AG08395 (cell line): ENCODE measurements around the gene ADAMTSL1.

Experiments used
- DNase-seq: peaks from one replicate; pipeline ENCODE4 v3.0.0; 2012; ENCODE audit warnings: mixed read lengths, low spot score

Gene ADAMTSL1

GRCh38 chr9:18730241-18730640, 256.3 kb downstream of the ADAMTSL1 start:
- DNase-seq: no peak

GRCh38 chr9:18739127-18739526, 265.2 kb downstream of the ADAMTSL1 start:
- DNase-seq: no peak

GRCh38 chr9:18739641-18740318, 265.8 kb downstream of the ADAMTSL1 start:
- DNase-seq: no peak

GRCh38 chr9:18741359-18741758, 267.4 kb downstream of the ADAMTSL1 start:
- DNase-seq: no peak

GRCh38 chr9:18741945-18742344, 268.0 kb downstream of the ADAMTSL1 start:
- DNase-seq: no peak

GRCh38 chr9:18743421-18743820, 269.5 kb downstream of the ADAMTSL1 start:
- no peak for DNase-seq

GRCh38 chr9:18743971-18744370, 270.0 kb downstream of the ADAMTSL1 start:
- DNase-seq: no peak

- DNase-seq: no peak
Observed at GRCh38 chr9:18745710-18746109, 271.8 kb downstream of the ADAMTSL1 start.

GRCh38 chr9:18746631-18747030, 272.7 kb downstream of the ADAMTSL1 start:
- DNase-seq: no peak

GRCh38 chr9:18747595-18747994, 273.6 kb downstream of the ADAMTSL1 start:
- DNase-seq: no peak

GRCh38 chr9:18748251-18748701, 274.3 kb downstream of the ADAMTSL1 start:
- DNase-seq: no peak

GRCh38 chr9:18749711-18750110, 275.8 kb downstream of the ADAMTSL1 start:
- DNase-seq: no peak

GRCh38 chr9:18753904-18754303, 280.0 kb downstream of the ADAMTSL1 start:
- DNase-seq: no peak

- no peak for DNase-seq
Observed at GRCh38 chr9:18754537-18754936, 280.6 kb downstream of the ADAMTSL1 start.

- DNase-seq: no peak
Observed at GRCh38 chr9:18755263-18755662, 281.3 kb downstream of the ADAMTSL1 start.

- no peak for DNase-seq
Observed at GRCh38 chr9:18756712-18757125, 282.8 kb downstream of the ADAMTSL1 start.

- no peak for DNase-seq
Observed at GRCh38 chr9:18759827-18760226, 285.9 kb downstream of the ADAMTSL1 start.

GRCh38 chr9:18761742-18762300, 287.9 kb downstream of the ADAMTSL1 start:
- DNase-seq: no peak

- no peak for DNase-seq
Observed at GRCh38 chr9:18766989-18767550, 293.1 kb downstream of the ADAMTSL1 start.

GRCh38 chr9:18768951-18769622, 295.1 kb downstream of the ADAMTSL1 start:
- no peak for DNase-seq

- DNase-seq: no peak
Observed at GRCh38 chr9:18770131-18770908, 296.4 kb downstream of the ADAMTSL1 start.

GRCh38 chr9:18771011-18771410, 297.1 kb downstream of the ADAMTSL1 start:
- DNase-seq: no peak
